Peyer's patch (tissue), 4 donors: Measurements from ENCODE around the gene LBHD2. TPM values are rescaled to one million over a fixed set of nuclear protein-coding genes. Genes with fewer than 3 reads are reported as not detected.
A peak's percentile ranks its signal among the peaks of the same experiment; 100 is the strongest.

Source experiments
- DNase-seq, 3 donors: peaks; one replicate each; pipeline ENCODE4 v3.0.0-alpha.2; 2017 to 2019
- H3K27ac ChIP-seq, 4 donors: fragments of 200-600 bp; sonication (generic); one replicate each; pipeline ENCODE4 v1.5.1; 2016 to 2019
- H3K27me3 ChIP-seq, 2 donors: fragments of 200-600 bp; sonication (generic); one replicate each; pipeline ENCODE4 v1.5.1; 2019
- H3K36me3 ChIP-seq, 3 donors: fragments of 200-600 bp; sonication (generic); one replicate each; pipeline ENCODE4 v1.5.1; 2016 to 2019
- H3K4me1 ChIP-seq, 4 donors: fragments of 200-600 bp; sonication (generic); one replicate each; pipeline ENCODE4 v1.5.1; 2016 to 2019
- H3K4me3 ChIP-seq, 4 donors: fragments of 200-600 bp; sonication (generic); 1 replicate in 3 of 4; 2 replicates in 1 of 4; pipeline ENCODE4 v1.5.1; 2016 to 2019; ENCODE audit warnings: mild to moderate bottlenecking in 1 of 4
- H3K9me3 ChIP-seq, 4 donors: fragments of 200-600 bp; sonication (generic); one replicate each; pipeline ENCODE4 v1.5.1; 2016 to 2019; ENCODE audit warnings: mild to moderate bottlenecking in 1 of 4
- CTCF ChIP-seq, 6 experiments: fragments of 450-650 bp in 4 of 6; fragments of 200-600 bp in 2 of 6; sonication (generic) in 1 of 6; IDR thresholded peaks; one replicate each; pipeline ENCODE4 v1.5.1; 2017 to 2019; ENCODE audit warnings: antibody characterized with exemption in 6 of 6, mild to moderate bottlenecking in 3 of 6, moderate library complexity in 1 of 6
- POLR2A ChIP-seq, 2 donors: fragments of 450-650 bp; IDR thresholded peaks; one replicate each; pipeline ENCODE4 v1.5.1; 2017; ENCODE audit warnings: antibody characterized with exemption in 2 of 2, mild to moderate bottlenecking in 2 of 2, moderate library complexity in 2 of 2
- total RNA-seq, 4 donors: library from RNA; depleted of rRNA; stranded (reverse); fragments of >200 nt; gene quantifications; one replicate each; pipeline ENCODE4 v1.1.0, GENCODE V29; 2016

Gene LBHD2
- total RNA-seq, 4 donors from 2014 or later: not detected

DNA sequence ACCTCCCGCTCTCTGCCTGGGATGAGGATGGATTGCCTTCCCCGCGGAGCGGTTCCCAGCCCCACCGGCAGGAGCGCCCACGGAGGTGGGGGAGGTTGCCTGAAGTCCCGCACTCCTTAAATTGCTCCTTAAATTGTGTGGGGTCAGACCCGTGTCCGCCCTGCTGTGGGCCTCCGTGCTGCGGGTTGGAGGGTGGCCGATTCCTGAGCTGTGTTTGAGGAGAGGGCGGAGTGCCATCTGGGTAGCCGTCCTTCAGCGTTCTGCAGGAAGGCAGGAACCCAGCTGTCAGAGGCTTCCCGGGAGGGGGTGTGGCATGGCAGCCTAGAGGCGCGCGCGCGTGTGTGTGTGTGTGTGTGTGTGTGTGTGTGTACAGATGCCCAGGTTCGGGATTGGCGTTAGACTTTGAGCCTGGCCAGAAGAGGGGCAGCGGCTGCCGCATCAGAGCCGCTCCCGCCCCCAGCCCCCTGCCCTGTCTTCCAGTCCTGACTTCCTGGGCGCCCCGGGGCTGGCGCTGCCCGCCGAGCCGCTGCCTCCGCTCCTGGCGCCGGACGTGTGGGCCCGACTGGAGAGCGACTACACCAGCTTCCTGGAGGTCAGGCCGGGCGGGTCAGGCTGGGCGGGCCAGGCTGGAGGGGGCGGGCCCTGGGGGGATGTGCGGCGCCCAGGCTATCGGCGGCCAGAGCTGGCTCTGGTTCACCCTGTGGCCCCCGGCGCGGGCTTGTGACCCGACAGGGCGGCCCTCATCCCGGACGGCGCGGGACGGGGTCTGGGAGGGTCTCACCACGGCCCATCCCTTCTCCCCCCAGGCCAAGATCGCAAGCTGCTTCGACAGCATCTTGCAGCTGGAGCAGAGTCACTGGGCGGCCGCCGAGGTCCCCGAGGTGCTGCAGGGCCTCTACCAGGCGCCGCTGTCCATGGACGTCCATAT, 19.7 kb downstream of the LBHD2 start:
- TF ChIP-seq CTCF (IDR thresholded peaks at IDR 0.05): peak in 3 of 6 experiments; percentile 38 to 51 (median 44)
- peak in 1 of 2 donors; percentile 16 for TF ChIP-seq POLR2A (IDR thresholded peaks at IDR 0.05)

DNA sequence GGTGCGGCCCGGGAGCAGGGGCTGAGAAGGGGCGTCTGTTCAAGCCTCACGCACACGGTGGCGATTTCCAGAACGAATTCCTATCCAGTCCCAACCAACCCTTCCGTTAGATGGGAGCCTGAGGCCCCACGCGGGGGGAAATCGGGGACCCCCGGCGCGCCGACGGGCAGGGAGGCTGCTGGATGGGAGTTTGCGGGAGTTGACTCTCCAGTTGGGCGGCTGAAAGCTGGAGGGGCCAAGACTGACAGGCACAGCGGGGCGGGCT, 20.3 kb downstream of the LBHD2 start:
- Histone ChIP-seq H3K36me3 (no peaks in the 10 kb centered on the region), H3K27me3 (no peaks in the 10 kb centered on the region), H3K27ac (peak overlapping the region in 2 of 4 donors; percentile 38 to 61), H3K9me3 (no peaks in the 10 kb centered on the region), H3K4me1 (peaks cover 6 to 37% (median 17%) of the 10 kb centered on the region in 4 donors), H3K4me3 (peak overlapping the region in 2 of 4 donors; percentile 20 to 37)
- DNase-seq: no peak
- TF ChIP-seq POLR2A (IDR thresholded peaks at IDR 0.05) (no peak), CTCF (IDR thresholded peaks at IDR 0.05) (no peak)

More for the DNA sequence above, 19.7 kb downstream of the LBHD2 start:
- DNase-seq: peak in 2 of 3 donors; percentile 86
- H3K4me1 ChIP-seq: peaks cover 6 to 43% (median 17%) of the 10 kb centered on the region in 4 donors
- H3K9me3 ChIP-seq: no peaks in the 10 kb centered on the region
- H3K4me3 ChIP-seq: peak overlapping the region in 3 of 4 donors; percentile 12 to 43 (median 37)
- peak overlapping the region in 2 of 4 donors; percentile 38 to 61 for H3K27ac ChIP-seq
- no peaks in the 10 kb centered on the region for H3K36me3 ChIP-seq
- H3K27me3 ChIP-seq: no peaks in the 10 kb centered on the region

- DNase-seq: peak; percentile 68 to 89 (median 87)
- Histone ChIP-seq H3K4me1 (peaks cover 6 to 37% (median 16%) of the 10 kb centered on the region in 4 donors), H3K27ac (peak overlapping the region in 1 of 4 donors; percentile 21), H3K36me3 (no peaks in the 10 kb centered on the region), H3K4me3 (peak overlapping the region in 2 of 4 donors; percentile 20 to 37), H3K27me3 (no peaks in the 10 kb centered on the region), H3K9me3 (no peaks in the 10 kb centered on the region)
- peak in 1 of 2 donors; percentile 15 for TF ChIP-seq POLR2A (IDR thresholded peaks at IDR 0.05)
- TF ChIP-seq CTCF (IDR thresholded peaks at IDR 0.05): peak; percentile 88 to 98 (median 95)
Measured at GRCh38 chr14:103104654-103105452, 20.8 kb downstream of the LBHD2 start.

GRCh38 chr14:103105580-103106150, 21.7 kb downstream of the LBHD2 start:
- peak overlapping the region in 1 of 4 donors; percentile 17 for H3K27ac ChIP-seq
- TF ChIP-seq CTCF (IDR thresholded peaks at IDR 0.05): peak in 5 of 6 experiments; percentile 10 to 29 (median 19)
- no peak for TF ChIP-seq POLR2A (IDR thresholded peaks at IDR 0.05)
- H3K9me3 ChIP-seq: no peaks in the 10 kb centered on the region
- H3K36me3 ChIP-seq: no peaks in the 10 kb centered on the region
- peak in 2 of 3 donors; percentile 58 to 81 for DNase-seq
- peaks cover 6 to 43% (median 14%) of the 10 kb centered on the region in 4 donors for H3K4me1 ChIP-seq
- H3K4me3 ChIP-seq: no peak overlapping the region
- H3K27me3 ChIP-seq: no peaks in the 10 kb centered on the region

- H3K4me1 ChIP-seq: peaks cover 6 to 56% (median 19%) of the 10 kb centered on the region in 4 donors
- H3K9me3 ChIP-seq: no peaks in the 10 kb centered on the region
- H3K36me3 ChIP-seq: no peaks in the 10 kb centered on the region
- no peaks in the 10 kb centered on the region for H3K27me3 ChIP-seq
- TF ChIP-seq CTCF (IDR thresholded peaks at IDR 0.05) (no peak), POLR2A (IDR thresholded peaks at IDR 0.05) (no peak)
- DNase-seq: no peak
- H3K27ac ChIP-seq: no peak overlapping the region
- no peak overlapping the region for H3K4me3 ChIP-seq
Measured at GRCh38 chr14:103107455-103107854, 23.4 kb downstream of the LBHD2 start.
